Thymus (tissue), 11 donors: Measurements from ENCODE around the gene IL1B. TPM values are rescaled to one million over a fixed set of nuclear protein-coding genes. Genes with fewer than 3 reads are reported as not detected.

Experiments
- DNase-seq, 9 donors: peaks; one replicate each; pipeline ENCODE4 v3.0.0-alpha.2; 2013; ENCODE audit warnings: low spot score in 9 of 9, low read depth in 6 of 9, missing footprints in 1 of 9
- H3K27ac ChIP-seq, 2 donors: one replicate each; pipeline ENCODE4 v1.5.1; 2013; ENCODE audit warnings: control low read depth in 1 of 2, low read depth in 1 of 2, low read length in 1 of 2, mild to moderate bottlenecking in 1 of 2, moderate library complexity in 1 of 2
- H3K27me3 ChIP-seq, 2 donors: one replicate each; pipeline ENCODE4 v1.5.1; 2013; ENCODE audit warnings: low read length in 1 of 2; ENCODE audit not compliant: control insufficient read depth in 2 of 2, insufficient read depth in 1 of 2
- H3K36me3 ChIP-seq, 2 donors: one replicate each; pipeline ENCODE4 v1.5.1; 2013; ENCODE audit warnings: low read length in 1 of 2, mild to moderate bottlenecking in 1 of 2, moderate library complexity in 1 of 2; ENCODE audit not compliant: control insufficient read depth in 2 of 2, insufficient read depth in 2 of 2
- H3K4me1 ChIP-seq, 2 donors: one replicate each; pipeline ENCODE4 v1.5.1; 2013; ENCODE audit warnings: low read length in 2 of 2; ENCODE audit not compliant: control insufficient read depth in 2 of 2, insufficient read depth in 2 of 2
- H3K4me3 ChIP-seq, 2 donors: one replicate each; pipeline ENCODE4 v1.5.1; 2013; ENCODE audit warnings: low read length in 2 of 2, control low read depth in 1 of 2, mild to moderate bottlenecking in 1 of 2
- H3K9me3 ChIP-seq, 2 donors: one replicate each; pipeline ENCODE4 v1.5.1; 2013; ENCODE audit warnings: low read length in 1 of 2, mild to moderate bottlenecking in 1 of 2; ENCODE audit not compliant: control insufficient read depth in 2 of 2, insufficient read depth in 1 of 2
- WGBS: extraction: QIAGEN DNeasy Blood & Tissue Kit; methylation state at CpG from one replicate; pipeline ENCODE4 v1.1.7; 2013; 5-methylcytosine and 5-hydroxymethylcytosine counted together
- polyA plus RNA-seq: library from polyadenylated mRNA; stranded (reverse); fragments of 200-250 nt; gene quantifications from one replicate; pipeline ENCODE4 v1.2.3, GENCODE V29; 2013
- total RNA-seq: library from RNA; stranded (reverse); fragments of 120-200 nt; gene quantifications from one replicate; pipeline ENCODE4 v1.2.4, GENCODE V29; 2013
- donor health status: healthy.

Gene IL1B
- total and polyA plus RNA-seq, 2 donors: 3.4 to 13.8 TPM

- Histone ChIP-seq H3K36me3 (no peaks in the 10 kb centered on the region), H3K4me1 (peaks cover 0 to 9% of the 10 kb centered on the region in 2 donors), H3K9me3 (no peaks in the 10 kb centered on the region), H3K27ac (no peak overlapping the region), H3K27me3 (no peaks in the 10 kb centered on the region), H3K4me3 (no peak overlapping the region)
- no peak for DNase-seq
- WGBS: 49% methylated on average over 6 of the region's 6 CpGs
Observed at GRCh38 chr2:112879491-112880041, 43.0 kb upstream of the IL1B start.

GRCh38 chr2:112877423-112877822, 40.8 kb upstream of the IL1B start:
- Histone ChIP-seq H3K36me3 (no peaks in the 10 kb centered on the region), H3K4me3 (no peak overlapping the region), H3K4me1 (peaks cover 0 to 9% of the 10 kb centered on the region in 2 donors), H3K9me3 (no peaks in the 10 kb centered on the region), H3K27me3 (no peaks in the 10 kb centered on the region), H3K27ac (no peak overlapping the region)
- no peak for DNase-seq
- 97% methylated on average over 6 of the region's 6 CpGs for WGBS

DNA sequence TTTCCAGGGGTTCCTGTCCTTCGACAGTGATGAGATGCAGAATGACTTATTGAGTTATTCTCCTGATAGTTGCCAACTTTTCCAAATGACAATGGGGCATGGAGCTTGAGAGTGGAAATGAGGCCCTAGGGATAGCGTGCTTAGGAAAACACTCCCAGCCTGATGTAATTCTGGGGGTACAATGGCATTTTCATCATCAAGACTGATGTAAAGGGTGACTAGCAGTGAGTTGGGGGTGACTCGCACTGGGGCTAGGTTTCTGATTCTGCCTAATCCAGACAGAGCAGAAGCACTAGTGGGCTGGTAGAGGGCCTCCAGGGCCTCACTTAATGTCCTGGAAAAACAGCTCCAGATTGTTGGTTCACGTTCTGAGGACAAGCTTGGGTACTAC, 40.4 kb upstream of the IL1B start:
- Histone ChIP-seq H3K4me3 (no peak overlapping the region), H3K9me3 (no peaks in the 10 kb centered on the region), H3K36me3 (no peaks in the 10 kb centered on the region), H3K4me1 (peaks cover 0 to 9% of the 10 kb centered on the region in 2 donors), H3K27ac (no peak overlapping the region), H3K27me3 (no peaks in the 10 kb centered on the region)
- no peak for DNase-seq
- WGBS: 94% methylated on average over 4 of the region's 4 CpGs

- no peaks in the 10 kb centered on the region for H3K9me3 ChIP-seq
- no peaks in the 10 kb centered on the region for H3K27me3 ChIP-seq
- no peak for DNase-seq
- peaks cover 0 to 9% of the 10 kb centered on the region in 2 donors for H3K4me1 ChIP-seq
- no peak overlapping the region for H3K4me3 ChIP-seq
- no peaks in the 10 kb centered on the region for H3K36me3 ChIP-seq
- no peak overlapping the region for H3K27ac ChIP-seq
- 98% methylated on average over 3 of the region's 3 CpGs for WGBS
Observed at GRCh38 chr2:112876257-112876970, 39.8 kb upstream of the IL1B start.

GRCh38 chr2:112870841-112871835, 34.6 kb upstream of the IL1B start:
- no peak for DNase-seq
- Histone ChIP-seq H3K36me3 (no peaks in the 10 kb centered on the region), H3K27me3 (no peaks in the 10 kb centered on the region), H3K4me3 (no peak overlapping the region), H3K4me1 (no peaks in the 10 kb centered on the region), H3K9me3 (no peaks in the 10 kb centered on the region), H3K27ac (no peak overlapping the region)
- WGBS: 70% methylated on average over 9 of the region's 9 CpGs

GRCh38 chr2:112869258-112869842, 32.8 kb upstream of the IL1B start:
- no peak for DNase-seq
- no peaks in the 10 kb centered on the region for H3K27me3 ChIP-seq
- WGBS: 52% methylated on average over 7 of the region's 7 CpGs
- no peaks in the 10 kb centered on the region for H3K4me1 ChIP-seq
- no peak overlapping the region for H3K27ac ChIP-seq
- H3K4me3 ChIP-seq: no peak overlapping the region
- H3K36me3 ChIP-seq: no peaks in the 10 kb centered on the region
- H3K9me3 ChIP-seq: no peaks in the 10 kb centered on the region

DNA sequence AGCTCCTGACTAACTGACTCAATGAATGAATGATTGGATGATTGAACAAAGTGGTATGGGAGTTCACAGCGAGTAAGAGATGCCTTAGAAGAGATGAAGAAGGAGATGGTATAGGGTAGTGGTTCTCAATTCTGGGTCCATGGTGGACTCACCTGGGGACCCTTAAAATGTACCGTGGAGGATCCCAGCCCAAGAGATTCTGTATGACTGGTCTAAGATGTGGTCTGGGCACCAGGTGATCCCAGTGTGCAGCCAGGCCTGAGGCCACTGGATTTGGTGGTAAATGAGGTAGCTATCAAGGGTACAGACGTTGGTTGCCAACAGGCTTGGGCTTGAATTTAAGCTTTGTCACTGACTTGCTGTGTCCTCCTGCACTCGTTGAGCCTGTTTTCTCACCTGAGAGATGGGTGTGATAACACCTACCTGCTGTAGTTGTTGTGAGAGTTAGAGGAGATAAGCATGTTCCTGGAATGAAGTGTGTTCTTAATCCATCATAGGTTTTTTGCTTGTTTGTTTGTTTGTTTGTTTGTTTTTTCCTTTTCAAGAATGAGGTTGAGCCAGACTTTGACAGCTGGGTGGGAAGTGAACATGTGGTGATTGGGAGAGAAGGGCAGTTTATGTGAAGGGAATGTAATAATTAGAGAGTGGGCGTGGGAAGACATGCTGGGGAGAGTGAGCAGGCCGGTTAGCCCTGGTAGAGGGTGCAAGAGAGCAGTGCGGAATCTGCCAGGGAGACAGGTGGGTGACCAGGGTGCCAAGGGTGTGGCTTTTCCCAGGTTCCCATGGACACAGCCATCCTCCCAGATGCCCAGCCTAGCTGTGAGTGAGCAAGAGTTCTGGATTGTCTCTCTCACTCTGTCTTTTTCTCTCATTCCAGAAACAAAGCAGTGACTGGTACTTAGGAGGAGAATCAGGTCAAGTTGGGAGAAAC, 31.4 kb upstream of the IL1B start:
- Histone ChIP-seq H3K36me3 (no peaks in the 10 kb centered on the region), H3K27me3 (no peaks in the 10 kb centered on the region), H3K4me1 (no peaks in the 10 kb centered on the region), H3K4me3 (no peak overlapping the region), H3K27ac (no peak overlapping the region), H3K9me3 (no peaks in the 10 kb centered on the region)
- 95% methylated on average over 7 of the region's 7 CpGs for WGBS
- DNase-seq: no peak

GRCh38 chr2:112866128-112866835, 29.7 kb upstream of the IL1B start:
- H3K36me3 ChIP-seq: no peaks in the 10 kb centered on the region
- H3K9me3 ChIP-seq: no peaks in the 10 kb centered on the region
- no peak for DNase-seq
- no peak overlapping the region for H3K27ac ChIP-seq
- H3K27me3 ChIP-seq: no peaks in the 10 kb centered on the region
- H3K4me3 ChIP-seq: no peak overlapping the region
- H3K4me1 ChIP-seq: no peaks in the 10 kb centered on the region
- 94% methylated on average over 8 of the region's 8 CpGs for WGBS
